ENCODE data around the gene FCGR1A.
A peak's percentile ranks its signal among the peaks of the same experiment; 100 is the strongest.
"Not testable (repeated sequence)": the region's sequence is repeated elsewhere in the genome, so short reads cannot be mapped to it uniquely, and the experiment has no call there.

FCGR1A gene

GRCh38 chr1:149778313-149778712 is 4.2 kb upstream of the FCGR1A start:
- not testable (repeated sequence) for DNase-seq

- not testable (repeated sequence) for DNase-seq
These were observed 995 bp upstream of the FCGR1A start for GRCh38 chr1:149781413-149781984.

- not testable (repeated sequence) for DNase-seq
These were observed 795 bp downstream of the FCGR1A start for GRCh38 chr1:149783289-149783688.

GRCh38 chr1:149783868-149784267 is 1.4 kb downstream of the FCGR1A start:
- DNase-seq, result not testable (repeated sequence)

GRCh38 chr1:149787688-149788451 is 5.4 kb downstream of the FCGR1A start:
- DNase-seq, result not testable (repeated sequence)

GRCh38 chr1:149792502-149792901 is 10.0 kb downstream of the FCGR1A start:
- DNase-seq, result not testable (repeated sequence)

GRCh38 chr1:149792912-149793515 is 10.5 kb downstream of the FCGR1A start:
- DNase-seq, result not testable (repeated sequence)

- not testable (repeated sequence) for DNase-seq
These were observed 11.4 kb downstream of the FCGR1A start for GRCh38 chr1:149793885-149794284.

GRCh38 chr1:149801628-149802027 is 19.1 kb downstream of the FCGR1A start:
- not testable (repeated sequence) for DNase-seq

- not testable (repeated sequence) for DNase-seq
These were observed 22.1 kb downstream of the FCGR1A start for GRCh38 chr1:149804417-149805080.

- not testable (repeated sequence) for DNase-seq
These were observed 28.4 kb downstream of the FCGR1A start for GRCh38 chr1:149810697-149811405.

GRCh38 chr1:149811514-149811889 is 29.0 kb downstream of the FCGR1A start:
- not testable (repeated sequence) for DNase-seq

GRCh38 chr1:149811890-149812829 is 29.7 kb downstream of the FCGR1A start:
- peak; percentile 82 for DNase-seq

GRCh38 chr1:149812893-149813801 is 30.7 kb downstream of the FCGR1A start:
- peak; percentile 82 for DNase-seq

GRCh38 chr1:149820387-149820786 is 37.9 kb downstream of the FCGR1A start:
- DNase-seq, result not testable (repeated sequence)

GRCh38 chr1:149826555-149826954 is 44.1 kb downstream of the FCGR1A start:
- DNase-seq, result not testable (repeated sequence)

GRCh38 chr1:149831764-149832315 is 49.3 kb downstream of the FCGR1A start:
- DNase-seq, result not testable (repeated sequence)

- not testable (repeated sequence) for DNase-seq
These were observed 50.0 kb downstream of the FCGR1A start for GRCh38 chr1:149832316-149833126.

GRCh38 chr1:149833144-149833543 is 50.6 kb downstream of the FCGR1A start:
- DNase-seq, result not testable (repeated sequence)

Data from NCI-H187 treated with DMSO at 0.1 percent for 48 hours (cell line).